NT2/D1 (cell line): ENCODE results near the gene TXNL4B.

Experiments
- SUZ12 ChIP-seq: IDR thresholded peaks from 2 replicates; pipeline ENCODE4 v1.6.1; 2011; ENCODE audit not compliant: insufficient read length, insufficient read depth; ENCODE audit errors: extremely low read depth
- YY1 ChIP-seq: IDR thresholded peaks from 2 replicates; pipeline ENCODE4 v1.6.1; 2011; ENCODE audit not compliant: insufficient read length, insufficient read depth
- ZNF274 ChIP-seq: IDR thresholded peaks from 2 replicates; pipeline ENCODE4 v1.6.1; 2011; ENCODE audit warnings: mild to moderate bottlenecking, low read depth, low read length

GRCh38 chr16:72060405-72060804 lies 33.0 kb downstream of the TXNL4B start:
- TF ChIP-seq YY1 (no peak), ZNF274 (no peak), SUZ12 (no peak)
